Right lobe of liver (tissue), 4 donors: ENCODE measurements around the gene EEF2.

Experiments
- POLR2A ChIP-seq: fragments of 450-650 bp; IDR thresholded peaks from one replicate; pipeline ENCODE4 v1.6.1; 2017; ENCODE audit warnings: antibody characterized with exemption, mild to moderate bottlenecking
- TF ChIP-seq, protein P1 (sequence below), 4 donors: fragments of 200-600 bp in 3 of 4; fragments of 450-650 bp in 1 of 4; IDR thresholded peaks; one replicate each; pipeline versions ENCODE4 v1.5.1 to v1.8.0; 2016 to 2022; ENCODE audit warnings: antibody characterized with exemption in 4 of 4, mild to moderate bottlenecking in 2 of 4
- donor health status: DM: no; HTN: no; CAD: no.
- donor health status: DM: no; HTN: no; CAD: no.
- donor health status: DM: no; HTN: yes; CAD: no.

DNA sequence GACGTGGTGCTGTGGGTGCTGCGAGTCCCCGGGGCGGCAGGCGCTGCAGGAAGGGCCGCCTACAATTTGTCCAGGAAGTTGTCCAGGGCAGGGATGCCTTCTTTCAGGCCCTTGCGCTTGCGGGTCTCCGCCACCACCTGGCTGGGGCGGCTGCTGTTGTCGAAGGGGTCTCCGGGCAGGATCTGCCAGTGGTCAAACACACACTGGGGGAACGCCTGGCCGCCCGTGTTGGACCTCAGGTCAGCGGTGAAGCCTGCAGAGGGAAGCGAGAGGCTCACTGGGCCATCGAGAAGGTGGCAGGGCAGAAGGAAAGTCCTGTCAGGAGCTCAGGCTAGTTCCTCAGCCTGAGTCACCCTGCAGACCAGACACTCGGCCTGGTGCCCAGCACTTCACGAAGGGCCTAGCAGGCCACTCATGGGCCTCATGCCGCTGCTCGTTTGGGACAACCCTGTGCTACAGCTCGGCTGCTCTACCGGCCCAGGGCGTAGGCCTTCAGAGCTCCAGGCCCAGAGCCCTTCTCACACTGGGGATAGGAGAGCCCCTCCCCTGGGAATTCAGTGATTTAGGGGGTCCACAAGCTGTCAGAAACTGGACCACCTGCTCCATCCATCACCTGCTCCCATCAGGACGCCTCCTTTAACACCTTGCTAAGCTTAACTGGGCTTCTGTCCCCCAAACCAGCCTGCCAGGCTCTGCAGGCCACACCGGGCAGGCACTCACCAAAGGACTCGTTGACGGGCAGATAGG is 8.6 kb downstream of the EEF2 start:
- TF ChIP-seq, protein P1, sequence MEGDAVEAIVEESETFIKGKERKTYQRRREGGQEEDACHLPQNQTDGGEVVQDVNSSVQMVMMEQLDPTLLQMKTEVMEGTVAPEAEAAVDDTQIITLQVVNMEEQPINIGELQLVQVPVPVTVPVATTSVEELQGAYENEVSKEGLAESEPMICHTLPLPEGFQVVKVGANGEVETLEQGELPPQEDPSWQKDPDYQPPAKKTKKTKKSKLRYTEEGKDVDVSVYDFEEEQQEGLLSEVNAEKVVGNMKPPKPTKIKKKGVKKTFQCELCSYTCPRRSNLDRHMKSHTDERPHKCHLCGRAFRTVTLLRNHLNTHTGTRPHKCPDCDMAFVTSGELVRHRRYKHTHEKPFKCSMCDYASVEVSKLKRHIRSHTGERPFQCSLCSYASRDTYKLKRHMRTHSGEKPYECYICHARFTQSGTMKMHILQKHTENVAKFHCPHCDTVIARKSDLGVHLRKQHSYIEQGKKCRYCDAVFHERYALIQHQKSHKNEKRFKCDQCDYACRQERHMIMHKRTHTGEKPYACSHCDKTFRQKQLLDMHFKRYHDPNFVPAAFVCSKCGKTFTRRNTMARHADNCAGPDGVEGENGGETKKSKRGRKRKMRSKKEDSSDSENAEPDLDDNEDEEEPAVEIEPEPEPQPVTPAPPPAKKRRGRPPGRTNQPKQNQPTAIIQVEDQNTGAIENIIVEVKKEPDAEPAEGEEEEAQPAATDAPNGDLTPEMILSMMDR (IDR thresholded peaks at IDR 0.05) = no peak
- no peak for TF ChIP-seq POLR2A
